HG03457 (cell line): Measurements from ENCODE around the gene C2orf92.

Experiments used
- ATAC-seq: cut with Tn5 transposase; IDR thresholded peaks from one replicate; pipeline ENCODE4 v1.9.1; 2021; ENCODE audit warnings: moderate number of reproducible peaks; ENCODE audit not compliant: unreplicated experiment

Gene C2orf92

GRCh38 chr2:97712693-97713295 lies 43.3 kb downstream of the C2orf92 start:
- ATAC-seq, result no peak

GRCh38 chr2:97713296-97714083 lies 44.0 kb downstream of the C2orf92 start, which contains the start of gene ZAP70:
TSS of gene ZAP70 (plus strand) at chr2:97713576. CDS start at chr2:97724037, 10,461 bp downstream.
- ATAC-seq, result no peak

GRCh38 chr2:97714084-97714949 lies 44.8 kb downstream of the C2orf92 start:
- no peak for ATAC-seq

GRCh38 chr2:97714950-97715652 lies 45.6 kb downstream of the C2orf92 start:
- no peak for ATAC-seq

GRCh38 chr2:97715951-97716694 lies 46.6 kb downstream of the C2orf92 start:
- ATAC-seq, result no peak

GRCh38 chr2:97716695-97717612 lies 47.4 kb downstream of the C2orf92 start:
- no peak for ATAC-seq

GRCh38 chr2:97717613-97717995 lies 48.1 kb downstream of the C2orf92 start:
- no peak for ATAC-seq

GRCh38 chr2:97718051-97718882 lies 48.8 kb downstream of the C2orf92 start:
- ATAC-seq, result no peak

GRCh38 chr2:97718942-97719341 lies 49.4 kb downstream of the C2orf92 start:
- ATAC-seq, result no peak

- no peak for ATAC-seq
These were observed 50.0 kb downstream of the C2orf92 start for GRCh38 chr2:97719362-97720155.

GRCh38 chr2:97720746-97721145 lies 51.2 kb downstream of the C2orf92 start:
- ATAC-seq, result no peak

- ATAC-seq, result no peak
These were observed 52.7 kb downstream of the C2orf92 start for GRCh38 chr2:97722227-97722626.

- ATAC-seq, result no peak
These were observed 53.9 kb downstream of the C2orf92 start for GRCh38 chr2:97723156-97724072.

- no peak for ATAC-seq
These were observed 54.5 kb downstream of the C2orf92 start for GRCh38 chr2:97724073-97724410.

GRCh38 chr2:97724501-97724900 lies 55.0 kb downstream of the C2orf92 start:
- no peak for ATAC-seq

GRCh38 chr2:97724946-97725688 lies 55.6 kb downstream of the C2orf92 start:
- no peak for ATAC-seq
